Smooth muscle cell (in vitro differentiated cells): ENCODE measurements around the gene P2RX3. TPM values are rescaled to one million over a fixed set of nuclear protein-coding genes. Genes with fewer than 3 reads are reported as not detected.
A peak's percentile ranks its signal among the peaks of the same experiment; 100 is the strongest.
"Not testable (repeated sequence)": the region's sequence is repeated elsewhere in the genome, so short reads cannot be mapped to it uniquely, and the experiment has no call there.

Source experiments
- DNase-seq: peaks from one replicate; lab custom pipeline; 2025; ENCODE audit not compliant: unreplicated experiment; lab: John Stamatoyannopoulos, UW
- H2AFZ ChIP-seq: fragments of 200-600 bp; sonication (generic); 2 replicates; pipeline ENCODE4 v1.6.0; 2016; ENCODE audit warnings: antibody characterized with exemption, low read depth, mild to moderate bottlenecking
- H3F3A ChIP-seq: fragments of 200-600 bp; sonication (generic); 2 replicates; pipeline ENCODE4 v1.6.0; 2017; ENCODE audit warnings: antibody characterized with exemption, low read depth
- H3K27ac ChIP-seq: fragments of 200-600 bp; sonication (generic); 2 replicates; pipeline ENCODE4 v1.5.1; 2016; ENCODE audit warnings: low read depth, mild to moderate bottlenecking
- H3K27me3 ChIP-seq: fragments of 200-600 bp; sonication (generic); 2 replicates; pipeline ENCODE4 v1.6.1; 2016; ENCODE audit warnings: low read depth, mild to moderate bottlenecking
- H3K36me3 ChIP-seq: fragments of 200-600 bp; sonication (generic); 2 replicates; pipeline ENCODE4 v1.5.1; 2016; ENCODE audit warnings: low read depth
- H3K4me1 ChIP-seq: fragments of 200-600 bp; sonication (generic); 2 replicates; pipeline ENCODE4 v1.5.1; 2016; ENCODE audit warnings: low read depth
- H3K4me2 ChIP-seq: fragments of 200-600 bp; sonication (generic); 2 replicates; pipeline ENCODE4 v1.6.0; 2016; ENCODE audit warnings: mild to moderate bottlenecking
- H3K4me3 ChIP-seq: fragments of 200-600 bp; sonication (generic); 2 replicates; pipeline ENCODE4 v1.5.1; 2016; ENCODE audit warnings: mild to moderate bottlenecking
- H3K79me2 ChIP-seq: fragments of 200-600 bp; sonication (generic); 2 replicates; pipeline ENCODE4 v1.6.0; 2016; ENCODE audit warnings: low read depth, mild to moderate bottlenecking
- H3K9ac ChIP-seq: fragments of 200-600 bp; sonication (generic); 2 replicates; pipeline ENCODE4 v1.6.0; 2016; ENCODE audit warnings: low read depth
- H3K9me3 ChIP-seq: fragments of 200-600 bp; sonication (generic); replicated peaks from 2 replicates; pipeline ENCODE4 v1.5.1; 2016; ENCODE audit warnings: low read depth
- H4K20me1 ChIP-seq: fragments of 200-600 bp; sonication (generic); 2 replicates; pipeline ENCODE4 v1.6.0; 2016; ENCODE audit warnings: low read depth
- WGBS: methylation state at CpG from one replicate; pipeline ENCODE4 v1.1.7; 2016; ENCODE audit warnings: low lambda C conversion rate; 5-methylcytosine and 5-hydroxymethylcytosine counted together
- polyA plus RNA-seq: library from polyadenylated mRNA; unstranded; fragments of >200 nt; fragmentation: Nextera tagmentation; extraction: Ambion mirVana; gene quantifications from 2 replicates; pipeline ENCODE4 v1.2.1, GENCODE V29; 2016
- total RNA-seq: library from RNA; depleted of rRNA; stranded (reverse); fragments of >200 nt; gene quantifications from 2 replicates; pipeline ENCODE4 v1.2.3, GENCODE V29; 2014
- TF ChIP-seq, protein P1 (sequence below): fragments of 200-600 bp; sonication (generic); IDR thresholded peaks from 2 replicates; pipeline ENCODE4 v1.5.1; 2017; ENCODE audit warnings: borderline replicate concordance, mild to moderate bottlenecking, antibody characterized with exemption; ENCODE audit not compliant: insufficient read depth, poor library complexity, severe bottlenecking

The P2RX3 gene
- total and polyA plus RNA-seq, 2 experiments from 2014 or later, result 0.19 TPM; not detected in 1

DNA sequence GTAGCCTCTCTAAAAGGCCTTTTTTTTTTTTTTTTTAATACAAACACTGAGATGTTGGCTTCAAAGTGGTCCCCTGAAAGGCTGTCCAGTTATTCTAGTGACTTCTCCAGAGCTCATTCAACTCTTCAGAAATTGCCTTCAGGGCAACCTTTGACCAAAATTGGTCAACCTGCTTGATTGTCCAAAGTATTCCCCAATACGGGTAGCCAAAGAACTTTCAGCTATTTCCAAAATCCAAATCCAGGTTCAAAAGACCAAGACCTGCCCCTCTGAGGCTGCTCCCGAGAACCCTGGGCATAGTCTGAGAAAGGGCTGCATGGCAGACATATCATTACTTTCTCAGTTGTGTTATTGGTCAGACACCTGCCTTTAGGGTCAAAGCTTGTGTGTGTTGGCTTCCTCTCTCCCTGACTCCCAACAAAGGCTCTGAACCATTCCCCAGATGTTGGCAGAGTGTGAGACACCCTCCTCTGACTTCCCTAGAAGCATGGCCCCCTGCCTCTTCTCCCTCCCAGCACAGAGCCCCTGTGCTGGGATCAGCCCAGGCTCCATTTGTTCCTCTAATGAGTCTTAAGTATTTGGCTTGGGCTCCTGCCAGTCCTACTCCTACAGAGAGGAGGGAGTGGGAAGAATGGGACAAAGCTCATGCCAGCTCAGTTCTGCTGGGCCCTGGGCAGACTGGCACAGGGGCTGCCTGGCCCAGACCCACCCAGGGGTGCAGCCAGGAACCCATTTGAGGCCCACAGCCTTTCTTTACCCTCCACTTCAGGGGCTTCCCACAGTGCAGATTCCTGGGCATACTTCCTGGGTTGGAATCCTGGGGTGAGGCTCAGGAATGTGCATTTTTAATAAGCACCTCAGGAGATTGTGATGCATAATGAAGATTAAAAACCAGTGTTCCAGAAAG is 43.7 kb upstream of the P2RX3 start:
- H3K9ac ChIP-seq, result no peak overlapping the region
- TF ChIP-seq, protein P1, sequence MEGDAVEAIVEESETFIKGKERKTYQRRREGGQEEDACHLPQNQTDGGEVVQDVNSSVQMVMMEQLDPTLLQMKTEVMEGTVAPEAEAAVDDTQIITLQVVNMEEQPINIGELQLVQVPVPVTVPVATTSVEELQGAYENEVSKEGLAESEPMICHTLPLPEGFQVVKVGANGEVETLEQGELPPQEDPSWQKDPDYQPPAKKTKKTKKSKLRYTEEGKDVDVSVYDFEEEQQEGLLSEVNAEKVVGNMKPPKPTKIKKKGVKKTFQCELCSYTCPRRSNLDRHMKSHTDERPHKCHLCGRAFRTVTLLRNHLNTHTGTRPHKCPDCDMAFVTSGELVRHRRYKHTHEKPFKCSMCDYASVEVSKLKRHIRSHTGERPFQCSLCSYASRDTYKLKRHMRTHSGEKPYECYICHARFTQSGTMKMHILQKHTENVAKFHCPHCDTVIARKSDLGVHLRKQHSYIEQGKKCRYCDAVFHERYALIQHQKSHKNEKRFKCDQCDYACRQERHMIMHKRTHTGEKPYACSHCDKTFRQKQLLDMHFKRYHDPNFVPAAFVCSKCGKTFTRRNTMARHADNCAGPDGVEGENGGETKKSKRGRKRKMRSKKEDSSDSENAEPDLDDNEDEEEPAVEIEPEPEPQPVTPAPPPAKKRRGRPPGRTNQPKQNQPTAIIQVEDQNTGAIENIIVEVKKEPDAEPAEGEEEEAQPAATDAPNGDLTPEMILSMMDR, result no peak
- WGBS, result 95% methylated on average over 2 of the region's 2 CpGs
- no peaks in the 10 kb centered on the region for H4K20me1 ChIP-seq
- H3K9me3 ChIP-seq, result no peaks in the 10 kb centered on the region
- no peak for DNase-seq
- no peak overlapping the region for H3K4me2 ChIP-seq
- no peaks in the 10 kb centered on the region for H3K79me2 ChIP-seq
- no peak overlapping the region for H3K4me3 ChIP-seq
- peaks cover 10% of the 10 kb centered on the region for H3K36me3 ChIP-seq
- H2AFZ ChIP-seq, result no peak overlapping the region
- H3K4me1 ChIP-seq, result peaks cover 11% of the 10 kb centered on the region
- peaks cover 19% of the 10 kb centered on the region for H3F3A ChIP-seq
- peak overlapping the region; percentile 40 for H3K27ac ChIP-seq
- no peaks in the 10 kb centered on the region for H3K27me3 ChIP-seq

- not testable (repeated sequence) for H3K27me3 ChIP-seq, H4K20me1 ChIP-seq, DNase-seq, H3K9ac ChIP-seq, H3K4me2 ChIP-seq, H3K4me3 ChIP-seq, H3K79me2 ChIP-seq, H3K4me1 ChIP-seq, H3K9me3 ChIP-seq, H2AFZ ChIP-seq, H3K27ac ChIP-seq
- Histone ChIP-seq H3F3A (peaks cover 21% of the 10 kb centered on the region), H3K36me3 (peaks cover 23% of the 10 kb centered on the region)
- 79% methylated on average over 3 of the region's 3 CpGs for WGBS
These were observed 41.9 kb upstream of the P2RX3 start for GRCh38 chr11:57296205-57296604.

DNA sequence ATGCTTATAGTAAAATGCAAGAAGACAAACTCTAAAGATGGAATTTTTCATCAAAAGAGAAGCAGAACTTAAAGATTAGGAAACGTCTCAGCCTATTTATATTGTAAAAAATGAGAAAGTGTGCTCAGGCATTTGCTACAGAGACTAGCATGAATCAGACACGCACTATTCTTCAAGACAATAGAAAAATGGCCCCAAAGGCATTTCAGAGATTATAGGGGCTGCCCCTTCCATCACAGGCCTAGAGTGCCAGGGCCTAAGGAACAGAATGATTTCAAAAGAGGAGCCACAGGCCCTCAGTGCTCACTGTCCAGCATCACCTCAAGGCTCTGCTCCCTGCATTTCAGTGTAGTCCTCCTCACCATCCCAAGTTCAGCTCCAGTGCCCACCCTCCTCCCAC is 40.9 kb upstream of the P2RX3 start:
- TF ChIP-seq, protein P1, result no peak
- H3K4me2 ChIP-seq, result no peak overlapping the region
- no peaks in the 10 kb centered on the region for H3K4me1 ChIP-seq
- no peak overlapping the region for H3K4me3 ChIP-seq
- peaks cover 21% of the 10 kb centered on the region for H3F3A ChIP-seq
- H3K79me2 ChIP-seq, result no peaks in the 10 kb centered on the region
- no peaks in the 10 kb centered on the region for H3K27me3 ChIP-seq
- no peak overlapping the region for H3K9ac ChIP-seq
- H4K20me1 ChIP-seq, result no peaks in the 10 kb centered on the region
- no peaks in the 10 kb centered on the region for H3K9me3 ChIP-seq
- no peak for DNase-seq
- no peak overlapping the region for H3K27ac ChIP-seq
- 82% methylated on average over 2 of the region's 2 CpGs for WGBS
- peaks cover 29% of the 10 kb centered on the region for H3K36me3 ChIP-seq
- no peak overlapping the region for H2AFZ ChIP-seq

GRCh38 chr11:57299150-57299737 is 38.9 kb upstream of the P2RX3 start:
- Histone ChIP-seq H3K27ac (no peak overlapping the region), H3K27me3 (no peaks in the 10 kb centered on the region), H3K9ac (no peak overlapping the region), H2AFZ (no peak overlapping the region), H3F3A (peaks cover 21% of the 10 kb centered on the region), H4K20me1 (peaks cover 19% of the 10 kb centered on the region), H3K9me3 (no peaks in the 10 kb centered on the region), H3K4me1 (no peaks in the 10 kb centered on the region), H3K36me3 (peaks cover 29% of the 10 kb centered on the region), H3K4me3 (no peak overlapping the region), H3K4me2 (no peak overlapping the region), H3K79me2 (no peaks in the 10 kb centered on the region)
- WGBS, result 97% methylated on average over 5 of the region's 5 CpGs
- TF ChIP-seq, protein P1, result no peak
- no peak for DNase-seq
